SKM-1 (cell line): ENCODE data around the gene FBXL4.

Source experiments
- DNase-seq: peaks from one replicate; lab custom pipeline; 2025; ENCODE audit not compliant: unreplicated experiment; lab: John Stamatoyannopoulos, UW

Gene FBXL4

GRCh38 chr6:98887650-98888049 is 60.1 kb downstream of the FBXL4 start:
- DNase-seq = no peak

GRCh38 chr6:98885330-98885729 is 62.4 kb downstream of the FBXL4 start:
- DNase-seq = no peak

- no peak for DNase-seq
Measured at GRCh38 chr6:98880486-98880885, 67.3 kb downstream of the FBXL4 start.

DNA sequence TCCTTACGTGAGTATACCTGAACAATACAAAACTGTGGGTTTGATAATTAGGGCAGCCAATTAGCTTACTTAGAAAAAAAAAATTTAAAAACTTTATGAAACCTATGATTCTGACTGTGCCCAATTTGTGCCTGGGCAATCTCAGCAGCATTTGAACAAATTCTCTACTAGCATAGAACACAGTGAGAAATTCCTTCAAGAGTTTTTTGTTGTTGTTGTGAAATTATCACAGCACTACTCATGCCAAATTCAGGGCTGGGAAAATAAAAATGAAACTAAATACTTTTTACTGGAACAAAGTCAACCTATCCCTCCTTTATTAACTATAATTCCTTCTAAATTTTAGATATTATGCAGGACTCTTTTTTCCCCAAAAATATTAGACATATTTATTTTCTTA is 70.5 kb downstream of the FBXL4 start:
- DNase-seq = no peak

DNA sequence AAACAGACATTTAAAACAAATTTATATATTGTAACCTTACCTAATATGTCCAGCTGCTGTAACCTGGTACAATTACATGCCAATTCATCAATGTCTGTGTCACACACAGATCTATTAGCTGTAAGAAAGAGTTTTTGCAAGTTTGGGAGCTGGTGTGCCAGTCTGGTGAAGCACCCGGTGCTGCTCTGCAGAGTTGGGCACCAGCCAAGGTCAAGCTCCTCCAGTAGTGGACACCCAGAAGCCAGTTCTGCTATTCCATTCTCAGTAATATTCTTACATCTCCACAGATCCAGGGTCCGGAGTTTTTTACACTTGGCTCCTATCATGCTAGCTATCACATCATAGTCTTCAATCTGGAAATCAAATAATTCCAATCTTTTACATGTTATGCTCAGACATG is 72.4 kb downstream of the FBXL4 start:
- DNase-seq = no peak

DNA sequence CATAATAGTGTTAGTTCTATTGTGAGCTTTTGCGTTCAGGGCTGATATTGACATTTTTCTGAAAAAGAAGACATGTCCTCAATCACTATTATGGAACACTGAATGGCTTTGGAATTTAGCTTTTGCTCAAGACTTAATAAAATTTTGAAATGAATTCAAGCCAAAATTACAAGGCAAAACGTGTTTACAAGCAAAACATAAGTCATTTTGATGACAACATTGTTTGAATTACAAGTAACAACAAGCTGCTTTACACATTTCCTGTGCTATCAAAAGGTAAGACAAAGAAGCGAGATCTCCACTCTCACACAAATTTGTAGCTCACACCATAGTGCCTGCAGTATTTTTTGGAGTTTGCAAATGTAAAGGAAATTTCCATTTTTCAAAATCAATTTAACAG is 75.9 kb downstream of the FBXL4 start:
- no peak for DNase-seq

- no peak for DNase-seq
Measured at GRCh38 chr6:98871057-98871456, 76.7 kb downstream of the FBXL4 start.

GRCh38 chr6:98864497-98864896 is 83.2 kb downstream of the FBXL4 start:
- no peak for DNase-seq

GRCh38 chr6:98848539-98849242 is 99.1 kb downstream of the FBXL4 start:
- DNase-seq = no peak

GRCh38 chr6:98847779-98848538 is 99.8 kb downstream of the FBXL4 start:
- DNase-seq = no peak

DNA sequence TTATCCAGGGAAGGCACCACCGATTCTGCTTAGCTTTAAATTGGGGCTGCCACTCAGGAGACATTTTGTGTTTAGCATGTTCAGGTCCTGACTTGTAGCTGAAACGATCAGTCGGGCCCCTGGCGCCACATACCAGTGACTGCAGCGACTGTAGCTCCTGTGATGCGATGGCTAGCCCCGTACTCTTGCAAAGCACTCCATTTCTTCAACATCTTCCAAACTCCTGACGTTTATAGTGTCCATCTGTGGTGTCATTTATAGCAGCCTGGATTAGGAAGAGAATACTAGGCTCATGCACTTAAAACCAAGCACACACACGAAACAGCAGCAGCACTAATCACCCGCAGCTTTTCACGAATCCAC is 100.3 kb downstream of the FBXL4 start:
- no peak for DNase-seq

DNA sequence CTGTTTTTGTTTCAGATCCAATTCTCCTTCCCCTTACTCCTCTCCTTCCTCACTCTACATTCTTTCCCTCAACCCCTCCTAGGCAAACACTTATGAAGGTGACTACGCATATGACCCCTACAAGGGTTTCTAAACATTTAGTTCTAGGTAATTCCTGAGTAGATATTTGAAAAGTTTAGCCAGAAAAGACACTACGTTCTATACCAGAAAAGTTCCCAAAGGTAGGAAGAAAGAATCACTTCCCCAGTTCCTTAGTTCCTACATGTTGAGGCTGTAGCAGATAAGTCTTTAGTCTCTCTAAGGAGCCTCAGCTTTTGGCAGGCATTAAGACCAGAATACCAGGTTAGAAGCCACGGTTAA is 101.7 kb downstream of the FBXL4 start:
- DNase-seq = no peak

DNA sequence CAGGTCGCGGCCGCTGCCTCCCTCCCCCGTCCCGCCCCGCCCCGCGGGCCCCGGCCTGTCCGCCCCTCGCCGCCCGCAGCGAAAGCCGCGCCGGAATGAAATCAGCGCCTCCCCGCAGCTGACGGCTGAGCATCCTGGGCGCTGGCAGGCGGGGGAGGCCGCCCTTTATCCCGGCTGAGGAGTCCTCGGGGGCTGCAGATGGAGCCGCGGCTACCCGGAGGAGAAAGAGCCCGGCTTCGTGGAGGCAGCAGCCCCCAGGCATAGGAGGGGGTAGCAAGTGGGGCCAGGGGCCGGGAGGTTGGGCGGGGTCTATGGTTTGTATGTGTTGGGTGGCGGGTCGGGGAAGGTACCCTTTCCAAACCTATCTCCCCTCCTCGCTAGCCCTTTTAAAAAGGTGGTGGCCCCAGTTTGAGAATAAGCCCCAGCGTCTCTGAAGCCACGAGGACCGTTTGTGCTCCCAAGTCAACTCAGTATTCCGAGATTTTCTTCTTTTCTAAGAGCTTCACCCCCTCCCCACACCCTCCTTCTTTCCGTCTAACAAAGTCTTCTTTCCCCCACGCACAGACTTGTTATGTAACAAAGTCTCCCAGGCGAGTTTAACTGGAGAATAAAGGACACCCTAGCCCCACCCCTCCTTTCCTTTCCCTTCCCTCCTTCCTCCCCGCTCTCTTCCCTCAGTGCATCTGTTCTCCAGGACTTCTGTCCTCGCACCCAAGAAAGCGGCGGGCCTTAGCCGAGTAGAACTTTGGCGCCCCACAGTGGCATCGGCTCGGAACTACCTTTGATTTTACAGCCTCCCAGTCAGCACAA is 102.3 kb downstream of the FBXL4 start:
- peak; percentile 36 for DNase-seq

GRCh38 chr6:98844244-98845210 is 103.2 kb downstream of the FBXL4 start:
- no peak for DNase-seq

DNA sequence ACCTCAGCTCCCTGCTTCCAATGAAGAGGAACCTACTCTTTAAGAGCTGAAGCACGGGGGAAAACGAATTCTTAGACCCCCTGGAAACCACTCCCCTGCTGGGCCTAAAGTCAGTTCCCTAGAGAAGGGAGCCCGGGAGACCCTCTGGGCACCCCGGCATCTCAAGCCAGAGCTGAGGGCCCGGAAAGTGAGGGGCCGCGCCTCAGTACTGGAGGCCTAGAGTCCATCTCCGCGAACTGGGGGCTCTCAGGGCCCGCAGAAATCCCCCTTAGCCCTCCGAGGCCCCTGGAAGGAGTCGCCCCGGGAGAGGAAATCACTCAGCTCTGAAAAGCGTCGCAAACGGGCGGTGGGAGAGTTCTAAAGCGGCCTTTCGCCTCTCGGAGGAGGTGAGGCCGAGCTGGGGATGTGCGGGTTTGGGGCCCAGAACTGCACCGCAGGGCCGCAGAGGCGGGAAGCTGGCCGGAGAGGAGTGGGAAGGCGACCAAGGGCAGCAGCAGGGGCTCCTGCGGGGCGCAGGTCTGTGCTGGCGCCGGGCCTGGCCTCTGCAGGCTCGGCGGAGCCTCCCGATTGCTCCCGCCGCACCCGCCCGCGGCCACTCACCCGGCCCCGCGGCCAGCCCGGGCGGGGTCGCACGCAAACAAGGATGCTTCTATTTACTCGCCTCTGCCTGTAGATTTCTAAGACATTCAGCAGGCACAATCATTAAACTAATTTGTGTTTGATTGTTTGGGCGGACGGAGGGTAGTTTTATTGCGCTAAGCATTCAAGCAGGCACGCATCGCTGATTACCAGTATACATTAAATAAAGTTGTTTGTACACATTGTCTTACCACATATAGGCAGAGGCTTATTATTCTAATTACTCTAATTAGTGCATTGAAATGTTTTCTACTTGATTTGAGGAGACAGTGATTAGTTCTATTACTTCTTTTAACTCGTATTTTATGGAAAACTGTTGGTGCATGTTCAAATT is 104.2 kb downstream of the FBXL4 start:
- DNase-seq = no peak

DNA sequence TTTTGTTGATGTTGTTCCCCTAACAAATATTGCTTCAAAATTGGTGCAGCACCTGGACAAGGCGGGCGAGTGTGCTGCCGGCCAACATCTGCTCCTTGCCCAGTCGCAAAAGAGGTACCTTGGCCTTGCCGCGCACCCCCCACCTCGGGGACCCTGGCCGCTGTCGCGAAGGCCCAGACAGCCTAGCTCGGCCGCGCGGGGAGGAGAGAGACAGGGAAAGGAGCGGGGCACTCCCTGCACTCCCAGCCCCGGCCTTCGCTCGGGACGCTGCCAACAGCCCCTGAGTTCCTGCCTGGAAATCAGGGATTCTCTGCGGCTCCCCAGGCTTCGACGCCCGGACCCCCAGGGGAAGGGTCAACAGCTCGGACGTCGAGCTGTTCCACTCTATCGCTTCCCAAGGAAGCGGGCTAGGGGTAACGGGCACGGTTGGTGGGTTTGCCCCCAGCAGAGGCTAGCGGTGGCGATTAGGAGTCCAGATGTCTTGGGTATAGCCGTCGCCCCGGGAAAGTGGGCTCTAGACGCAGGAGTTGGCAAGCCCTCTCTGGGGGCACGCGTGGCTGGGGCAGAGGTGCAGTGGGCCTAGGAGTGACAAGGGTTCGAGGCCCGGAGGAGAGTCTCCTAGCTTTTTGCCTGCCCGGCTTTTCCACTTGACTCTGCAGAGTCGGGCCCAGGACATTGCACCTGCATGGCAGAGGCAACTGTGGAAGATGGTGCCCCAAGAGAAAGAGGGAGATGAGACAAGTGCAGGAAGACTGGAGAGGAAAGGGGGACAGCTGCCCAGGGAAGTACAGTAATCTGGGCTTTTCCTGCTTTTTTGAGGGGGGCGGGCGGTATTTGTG is 105.2 kb downstream of the FBXL4 start:
- DNase-seq = no peak

- no peak for DNase-seq
Measured at GRCh38 chr6:98841621-98842341, 106.0 kb downstream of the FBXL4 start.

DNA sequence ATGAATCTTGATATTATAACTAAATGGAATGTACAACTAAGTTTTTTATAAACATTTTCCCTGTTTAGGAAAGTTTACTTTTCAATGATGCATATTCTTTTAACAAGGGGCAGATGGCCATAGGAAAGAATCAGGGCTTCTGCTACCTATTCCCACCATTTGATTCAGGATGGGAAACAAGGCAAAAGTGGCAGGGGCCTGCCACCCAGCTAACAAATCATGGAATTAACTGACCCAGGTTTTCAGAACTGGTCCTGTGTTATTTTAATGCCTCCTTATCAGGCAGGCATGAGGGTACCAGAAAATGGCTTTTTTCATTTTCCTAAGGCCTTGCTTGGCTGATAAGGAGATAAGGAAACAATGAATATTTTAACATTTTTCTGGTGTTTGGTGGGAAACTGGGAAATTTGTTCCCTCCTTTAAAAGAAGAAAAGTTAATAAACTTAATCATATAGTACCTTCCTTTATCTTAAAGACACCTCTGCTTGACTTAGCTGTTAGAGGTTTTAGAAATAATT is 106.7 kb downstream of the FBXL4 start:
- no peak for DNase-seq
